ENCODE results near the gene LRRFIP1. TPM values are rescaled to one million over a fixed set of nuclear protein-coding genes. Genes with fewer than 3 reads are reported as not detected.

LRRFIP1 gene
- total and polyA plus RNA-seq, 2 of the 13 experiments (the other 11 are each of a cell fraction or from before 2014, with no cell fraction given), result 15.9 to 40.5 TPM

DNA sequence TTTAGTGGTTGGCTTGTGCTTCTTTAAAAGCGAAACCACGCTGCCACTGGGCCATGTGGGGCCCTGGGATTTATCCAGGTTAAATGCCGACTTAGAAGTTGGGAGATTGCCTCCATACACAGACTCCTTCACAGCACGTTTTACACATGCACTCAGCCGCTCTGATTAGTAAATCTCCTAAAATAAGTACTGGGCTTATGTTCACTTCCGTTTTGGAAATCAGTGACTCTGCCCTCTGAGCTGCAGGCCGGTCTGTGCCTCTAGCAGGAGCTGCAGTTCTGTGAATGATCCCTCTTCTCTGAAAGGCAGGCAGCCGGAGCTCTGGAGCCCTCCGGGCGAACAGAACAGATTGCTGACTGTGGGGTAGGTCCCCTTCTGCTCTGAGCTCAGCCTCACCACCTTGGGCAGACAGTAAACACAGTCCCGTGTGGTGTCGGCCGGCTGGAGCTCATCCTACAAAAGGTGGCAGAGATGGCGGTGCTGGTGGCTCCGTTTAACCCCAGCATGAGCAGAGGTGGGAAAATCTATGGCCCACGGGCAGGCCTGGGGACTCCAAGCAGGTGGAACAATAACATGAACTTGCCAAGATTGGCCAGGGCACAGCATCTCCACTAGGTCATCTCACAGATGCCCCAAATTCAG is 27.1 kb upstream of the LRRFIP1 start (continued):
- TF ChIP-seq, protein P1, sequence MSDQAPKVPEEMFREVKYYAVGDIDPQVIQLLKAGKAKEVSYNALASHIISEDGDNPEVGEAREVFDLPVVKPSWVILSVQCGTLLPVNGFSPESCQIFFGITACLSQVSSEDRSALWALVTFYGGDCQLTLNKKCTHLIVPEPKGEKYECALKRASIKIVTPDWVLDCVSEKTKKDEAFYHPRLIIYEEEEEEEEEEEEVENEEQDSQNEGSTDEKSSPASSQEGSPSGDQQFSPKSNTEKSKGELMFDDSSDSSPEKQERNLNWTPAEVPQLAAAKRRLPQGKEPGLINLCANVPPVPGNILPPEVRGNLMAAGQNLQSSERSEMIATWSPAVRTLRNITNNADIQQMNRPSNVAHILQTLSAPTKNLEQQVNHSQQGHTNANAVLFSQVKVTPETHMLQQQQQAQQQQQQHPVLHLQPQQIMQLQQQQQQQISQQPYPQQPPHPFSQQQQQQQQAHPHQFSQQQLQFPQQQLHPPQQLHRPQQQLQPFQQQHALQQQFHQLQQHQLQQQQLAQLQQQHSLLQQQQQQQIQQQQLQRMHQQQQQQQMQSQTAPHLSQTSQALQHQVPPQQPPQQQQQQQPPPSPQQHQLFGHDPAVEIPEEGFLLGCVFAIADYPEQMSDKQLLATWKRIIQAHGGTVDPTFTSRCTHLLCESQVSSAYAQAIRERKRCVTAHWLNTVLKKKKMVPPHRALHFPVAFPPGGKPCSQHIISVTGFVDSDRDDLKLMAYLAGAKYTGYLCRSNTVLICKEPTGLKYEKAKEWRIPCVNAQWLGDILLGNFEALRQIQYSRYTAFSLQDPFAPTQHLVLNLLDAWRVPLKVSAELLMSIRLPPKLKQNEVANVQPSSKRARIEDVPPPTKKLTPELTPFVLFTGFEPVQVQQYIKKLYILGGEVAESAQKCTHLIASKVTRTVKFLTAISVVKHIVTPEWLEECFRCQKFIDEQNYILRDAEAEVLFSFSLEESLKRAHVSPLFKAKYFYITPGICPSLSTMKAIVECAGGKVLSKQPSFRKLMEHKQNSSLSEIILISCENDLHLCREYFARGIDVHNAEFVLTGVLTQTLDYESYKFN (CRISPR knock-in tag; conservative IDR thresholded peaks at IDR 0.05), result peak; percentile 51; the same call in 1 of the 2 replicates
- TF ChIP-seq YEATS4 (CRISPR knock-in tag; IDR thresholded peaks at IDR 0.05; ENCODE audit: borderline replicate concordance) (peak; percentile 65; the same call in 1 of the 2 replicates), GABPB1 (CRISPR knock-in tag; IDR thresholded peaks at IDR 0.05) (peak; percentile 52), ZMAT3 (CRISPR knock-in tag; conservative IDR thresholded peaks at IDR 0.05) (peak; percentile 68; the same call in 1 of the 2 replicates), ZNF83 (CRISPR knock-in tag; IDR thresholded peaks at IDR 0.05; ENCODE audit: borderline replicate concordance) (no peak), FOXA3 (CRISPR knock-in tag; IDR thresholded peaks at IDR 0.05) (peak; percentile 30; the same call in 1 of the 2 replicates), MEIS2 (CRISPR knock-in tag; IDR thresholded peaks at IDR 0.05) (peak; percentile 59; the same call in 1 of the 2 replicates), PHF5A (CRISPR knock-in tag; IDR thresholded peaks at IDR 0.05; ENCODE audit: low read depth, unreplicated experiment) (no peak), ZSCAN31 (CRISPR knock-in tag; IDR thresholded peaks at IDR 0.05; ENCODE audit: low read depth) (peak; percentile 26; the same call in 1 of the 2 replicates), GABPA (IDR thresholded peaks at IDR 0.05; ENCODE audit: low read depth, low read length) (no peak), GABPA (CRISPR knock-in tag; IDR thresholded peaks at IDR 0.05; ENCODE audit: low read depth) (peak; percentile 65)
- TF ChIP-seq, protein P2, sequence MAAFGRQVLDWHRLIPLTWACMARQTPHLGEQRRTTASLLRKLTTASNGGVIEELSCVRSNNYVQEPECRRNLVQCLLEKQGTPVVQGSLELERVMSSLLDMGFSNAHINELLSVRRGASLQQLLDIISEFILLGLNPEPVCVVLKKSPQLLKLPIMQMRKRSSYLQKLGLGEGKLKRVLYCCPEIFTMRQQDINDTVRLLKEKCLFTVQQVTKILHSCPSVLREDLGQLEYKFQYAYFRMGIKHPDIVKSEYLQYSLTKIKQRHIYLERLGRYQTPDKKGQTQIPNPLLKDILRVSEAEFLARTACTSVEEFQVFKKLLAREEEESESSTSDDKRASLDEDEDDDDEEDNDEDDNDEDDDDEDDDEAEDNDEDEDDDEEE (CRISPR knock-in tag; IDR thresholded peaks at IDR 0.05), result peak; percentile 72; the same call in 1 of the 2 replicates
- TF ChIP-seq, protein P3, sequence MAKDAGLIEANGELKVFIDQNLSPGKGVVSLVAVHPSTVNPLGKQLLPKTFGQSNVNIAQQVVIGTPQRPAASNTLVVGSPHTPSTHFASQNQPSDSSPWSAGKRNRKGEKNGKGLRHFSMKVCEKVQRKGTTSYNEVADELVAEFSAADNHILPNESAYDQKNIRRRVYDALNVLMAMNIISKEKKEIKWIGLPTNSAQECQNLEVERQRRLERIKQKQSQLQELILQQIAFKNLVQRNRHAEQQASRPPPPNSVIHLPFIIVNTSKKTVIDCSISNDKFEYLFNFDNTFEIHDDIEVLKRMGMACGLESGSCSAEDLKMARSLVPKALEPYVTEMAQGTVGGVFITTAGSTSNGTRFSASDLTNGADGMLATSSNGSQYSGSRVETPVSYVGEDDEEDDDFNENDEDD (CRISPR knock-in tag; IDR thresholded peaks at IDR 0.05; ENCODE audit: borderline replicate concordance), result peak; percentile 14; the same call in 1 of the 2 replicates

Data from HepG2 (cell line).